Muscle layer of duodenum (tissue), 2 donors: ENCODE measurements around the gene FRMPD1.
"Not testable (repeated sequence)": the region's sequence is repeated elsewhere in the genome, so short reads cannot be mapped to it uniquely, and the experiment has no call there.

Experiments
- H3K27ac ChIP-seq: one replicate; pipeline ENCODE4 v1.7.0; 2013; ENCODE audit warnings: mild to moderate bottlenecking, low read length
- H3K27me3 ChIP-seq: one replicate; pipeline ENCODE4 v1.7.0; 2013; ENCODE audit warnings: low read depth, mild to moderate bottlenecking, control low read depth, low read length
- H3K36me3 ChIP-seq, 2 donors: one replicate each; pipeline ENCODE4 v1.7.0; 2013; ENCODE audit warnings: low read length in 2 of 2, control low read depth in 1 of 2, mild to moderate bottlenecking in 1 of 2; ENCODE audit not compliant: insufficient read depth in 2 of 2, control insufficient read depth in 1 of 2
- H3K4me1 ChIP-seq, 2 donors: one replicate each; pipeline ENCODE4 v1.7.0; 2013; ENCODE audit warnings: low read length in 2 of 2, mild to moderate bottlenecking in 2 of 2, control low read depth in 1 of 2, moderate library complexity in 1 of 2; ENCODE audit not compliant: insufficient read depth in 2 of 2, control insufficient read depth in 1 of 2
- H3K4me3 ChIP-seq, 2 donors: one replicate each; pipeline ENCODE4 v1.7.0; 2013; ENCODE audit warnings: low read length in 2 of 2, low read depth in 1 of 2, mild to moderate bottlenecking in 1 of 2
- H3K9me3 ChIP-seq, 2 donors: one replicate each; pipeline ENCODE4 v1.7.0; 2013; ENCODE audit warnings: low read length in 2 of 2, control low read depth in 1 of 2, mild to moderate bottlenecking in 1 of 2; ENCODE audit not compliant: control insufficient read depth in 1 of 2
- donor health status: healthy.

FRMPD1 gene

DNA sequence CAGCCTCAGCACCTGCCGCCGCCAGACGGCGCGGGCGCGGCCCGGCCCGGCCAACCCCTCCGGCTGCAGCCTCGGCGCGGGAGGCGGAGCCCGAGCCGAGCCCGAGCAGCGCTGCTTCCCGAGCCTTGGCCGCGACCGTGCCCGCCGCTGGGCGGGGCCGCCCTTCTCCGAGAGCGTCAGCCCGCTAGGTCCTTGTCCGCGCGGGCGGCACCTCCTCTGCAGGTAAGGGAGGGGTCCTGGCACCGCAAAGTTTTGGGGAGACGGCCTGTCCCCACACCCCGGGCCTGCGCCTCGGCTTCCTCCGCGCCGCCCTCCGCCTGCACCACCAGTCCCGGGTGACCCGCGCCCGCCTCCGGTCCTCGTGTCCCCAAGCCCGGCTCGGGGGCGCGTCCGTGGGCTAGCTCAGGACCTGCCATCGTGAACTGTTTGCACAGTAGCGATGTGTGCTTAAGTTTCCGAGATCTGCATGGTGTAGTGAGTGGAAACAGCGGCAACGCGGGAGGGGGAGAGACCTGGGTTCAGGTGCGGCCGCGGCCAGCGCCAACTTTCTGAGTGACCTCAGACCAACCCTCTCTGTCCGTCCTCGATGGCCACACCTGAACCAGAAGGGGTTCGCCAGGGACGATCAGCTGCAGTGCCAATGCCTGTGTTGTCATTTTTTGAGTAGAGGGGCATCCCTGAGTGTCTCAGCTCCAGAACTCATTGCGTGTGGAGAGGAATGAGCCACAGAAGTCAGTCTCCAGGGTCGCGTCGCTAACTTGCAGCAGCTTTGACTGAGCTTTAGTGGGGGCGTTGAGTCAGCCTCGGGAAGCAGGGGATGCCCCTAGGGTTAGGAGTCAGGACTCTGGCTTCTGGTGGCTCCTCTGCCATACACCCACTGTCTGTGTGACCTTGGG is at the start of gene FRMPD1:
Gene FRMPD1 (plus strand): TSS at position 82 of the 896 bp plus-strand sequence. CDS start 41,688 bp downstream, outside the sequence.
- Histone ChIP-seq H3K4me3 (peak within 1 kb of the TSS; percentile 43 to 77), H3K27ac (no peak within 1 kb of the TSS)

GRCh38 chr9:37602061-37602460 is 48.7 kb upstream of the FRMPD1 start:
- H3K36me3 ChIP-seq, H3K27me3 ChIP-seq, H3K9me3 ChIP-seq, H3K4me3 ChIP-seq, H3K27ac ChIP-seq, H3K4me1 ChIP-seq: not testable (repeated sequence)

More for the DNA sequence above, at the start of gene FRMPD1:
- Histone ChIP-seq H3K36me3 (no peaks in the 10 kb centered on the region), H3K27me3 (peaks cover 21% of the 10 kb centered on the region), H3K9me3 (no peaks in the 10 kb centered on the region), H3K4me1 (peaks cover 0 to 8% of the 10 kb centered on the region in 2 donors)

- H3K27ac ChIP-seq: no peak overlapping the region
- no peaks in the 10 kb centered on the region for H3K36me3 ChIP-seq
- H3K4me3 ChIP-seq: no peak overlapping the region
- no peaks in the 10 kb centered on the region for H3K9me3 ChIP-seq
- peaks cover 0 to 4% of the 10 kb centered on the region in 2 donors for H3K4me1 ChIP-seq
- H3K27me3 ChIP-seq: no peaks in the 10 kb centered on the region
Observed at GRCh38 chr9:37602817-37603216, 47.9 kb upstream of the FRMPD1 start.

DNA sequence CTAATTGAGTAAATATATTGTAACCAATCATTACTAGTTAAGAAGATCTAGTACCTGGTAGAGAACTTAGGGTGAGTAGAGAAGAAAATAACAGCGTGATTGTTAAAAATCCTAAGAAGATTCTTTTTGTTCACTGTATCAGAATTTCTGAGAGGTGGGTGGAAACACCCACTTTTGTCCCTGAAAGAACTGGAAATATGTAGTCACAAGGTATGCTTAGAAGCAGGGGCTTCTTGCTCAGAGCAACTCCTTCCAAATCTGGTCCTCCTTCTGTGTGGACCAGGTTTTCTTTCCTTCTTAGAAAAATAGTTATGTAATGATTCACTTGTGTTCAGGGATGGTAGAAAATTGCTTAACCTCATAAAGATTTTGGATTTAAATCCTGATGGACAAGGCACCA is 46.5 kb upstream of the FRMPD1 start:
- no peak overlapping the region for H3K27ac ChIP-seq
- H3K9me3 ChIP-seq: no peaks in the 10 kb centered on the region
- no peak overlapping the region for H3K4me3 ChIP-seq
- H3K27me3 ChIP-seq: no peaks in the 10 kb centered on the region
- peaks cover 0 to 4% of the 10 kb centered on the region in 2 donors for H3K4me1 ChIP-seq
- H3K36me3 ChIP-seq: no peaks in the 10 kb centered on the region

GRCh38 chr9:37608250-37608649 is 42.5 kb upstream of the FRMPD1 start:
- H3K27ac ChIP-seq: no peak overlapping the region
- no peaks in the 10 kb centered on the region for H3K27me3 ChIP-seq
- no peaks in the 10 kb centered on the region for H3K36me3 ChIP-seq
- no peaks in the 10 kb centered on the region for H3K4me1 ChIP-seq
- H3K4me3 ChIP-seq: no peak overlapping the region
- no peaks in the 10 kb centered on the region for H3K9me3 ChIP-seq

DNA sequence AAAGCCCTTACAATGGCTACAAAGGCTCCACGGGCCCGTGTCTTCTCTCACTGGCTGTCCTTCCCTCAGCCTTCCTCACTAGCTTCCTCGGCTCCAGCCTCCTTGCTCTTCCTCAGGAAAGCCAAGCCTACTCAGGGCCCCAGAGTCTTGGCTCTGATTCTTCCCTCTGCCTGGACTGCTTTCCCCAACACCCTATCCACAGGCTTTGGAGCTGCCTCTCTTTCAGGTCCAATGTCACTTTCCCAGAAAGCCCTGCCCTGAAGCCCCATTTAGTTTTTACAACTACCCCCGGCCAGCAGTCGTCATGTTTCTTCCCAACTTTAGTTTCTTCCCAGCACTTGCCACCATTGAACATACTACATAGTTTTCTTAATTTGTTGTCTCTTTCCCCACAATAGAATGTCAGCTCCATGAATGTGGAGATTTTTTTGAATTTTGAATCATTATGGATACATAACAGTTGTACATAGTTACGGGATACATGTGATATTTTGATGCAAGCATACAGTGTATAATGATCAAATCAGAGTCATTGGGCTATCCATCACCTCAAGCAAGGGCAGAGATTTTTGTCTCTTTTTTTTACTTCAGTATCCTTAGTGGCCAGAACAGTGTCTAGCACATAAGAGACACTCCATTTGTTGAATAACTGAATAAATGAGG is 40.9 kb upstream of the FRMPD1 start:
- no peaks in the 10 kb centered on the region for H3K36me3 ChIP-seq
- H3K4me3 ChIP-seq: no peak overlapping the region
- H3K27ac ChIP-seq: no peak overlapping the region
- no peaks in the 10 kb centered on the region for H3K4me1 ChIP-seq
- H3K9me3 ChIP-seq: no peaks in the 10 kb centered on the region
- H3K27me3 ChIP-seq: no peaks in the 10 kb centered on the region

DNA sequence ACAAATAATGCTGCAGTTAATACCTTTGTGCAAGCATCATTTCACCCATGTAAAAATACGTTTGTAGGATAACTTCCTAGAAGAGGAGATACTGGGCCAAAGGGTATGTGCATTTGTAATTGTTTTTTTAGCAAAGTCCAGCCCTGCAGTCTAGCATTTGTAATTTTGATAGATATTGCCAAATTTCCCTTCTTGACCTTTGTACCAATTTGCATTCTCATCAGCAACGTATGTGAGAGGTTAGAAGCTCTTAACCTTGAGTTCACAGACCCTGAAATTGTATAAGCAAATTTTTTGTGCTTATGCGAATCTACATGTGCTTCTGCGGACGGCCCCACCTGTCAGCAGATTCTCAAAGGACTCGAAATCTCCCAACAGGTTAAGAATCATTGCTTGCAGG is 39.7 kb upstream of the FRMPD1 start:
- no peaks in the 10 kb centered on the region for H3K4me1 ChIP-seq

DNA sequence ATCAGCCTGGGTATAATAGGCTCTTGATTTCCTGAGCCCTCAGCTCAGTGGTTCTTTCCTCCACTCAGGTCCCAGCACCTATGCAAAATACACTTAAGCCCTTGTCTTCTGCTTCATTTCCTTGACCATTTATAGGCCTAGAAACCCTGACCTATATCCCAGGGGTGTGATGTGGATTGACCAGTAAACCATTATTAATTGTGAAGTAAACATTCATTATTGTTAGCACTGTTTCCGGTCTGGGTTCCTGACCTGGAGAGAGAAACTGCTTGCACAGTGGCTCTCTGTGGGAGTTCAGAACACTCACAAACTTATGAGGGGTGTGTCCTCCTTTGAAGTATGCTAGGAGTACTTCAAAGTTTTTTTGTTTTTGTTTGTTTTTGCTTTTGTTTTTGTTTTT is 38.8 kb upstream of the FRMPD1 start:
- Histone ChIP-seq H3K9me3 (no peaks in the 10 kb centered on the region), H3K27ac (no peak overlapping the region), H3K4me3 (no peak overlapping the region), H3K27me3 (no peaks in the 10 kb centered on the region), H3K4me1 (no peaks in the 10 kb centered on the region), H3K36me3 (no peaks in the 10 kb centered on the region)

More for the DNA sequence above, 39.7 kb upstream of the FRMPD1 start:
- Histone ChIP-seq H3K4me3 (no peak overlapping the region), H3K27ac (no peak overlapping the region), H3K9me3 (no peaks in the 10 kb centered on the region), H3K27me3 (no peaks in the 10 kb centered on the region), H3K36me3 (no peaks in the 10 kb centered on the region)

GRCh38 chr9:37617161-37617560 is 33.6 kb upstream of the FRMPD1 start:
- Histone ChIP-seq H3K4me1 (no peaks in the 10 kb centered on the region), H3K9me3 (no peaks in the 10 kb centered on the region), H3K36me3 (no peaks in the 10 kb centered on the region), H3K27me3 (no peaks in the 10 kb centered on the region), H3K27ac (no peak overlapping the region), H3K4me3 (no peak overlapping the region)

DNA sequence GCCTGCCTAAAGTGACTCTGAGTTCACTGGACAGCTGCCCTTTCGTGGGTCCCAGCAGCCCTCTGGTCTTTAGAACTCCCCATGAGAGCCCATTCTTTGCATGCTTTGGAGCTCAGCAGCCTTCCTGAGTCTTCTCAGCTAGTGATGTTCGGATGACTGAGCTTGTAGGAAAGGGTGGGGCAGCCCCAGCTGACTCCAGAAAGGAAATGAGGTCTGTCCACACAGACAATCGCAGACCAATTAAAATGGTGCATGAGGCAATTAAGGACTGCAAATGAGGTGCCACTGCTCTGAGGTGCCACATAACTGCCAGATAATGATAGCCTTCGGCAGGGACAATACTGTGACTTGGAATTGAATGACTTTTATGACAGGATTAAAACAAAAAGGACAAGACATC is 32.9 kb upstream of the FRMPD1 start:
- Histone ChIP-seq H3K4me1 (no peaks in the 10 kb centered on the region), H3K27me3 (no peaks in the 10 kb centered on the region), H3K9me3 (no peaks in the 10 kb centered on the region), H3K4me3 (no peak overlapping the region), H3K36me3 (no peaks in the 10 kb centered on the region), H3K27ac (no peak overlapping the region)

DNA sequence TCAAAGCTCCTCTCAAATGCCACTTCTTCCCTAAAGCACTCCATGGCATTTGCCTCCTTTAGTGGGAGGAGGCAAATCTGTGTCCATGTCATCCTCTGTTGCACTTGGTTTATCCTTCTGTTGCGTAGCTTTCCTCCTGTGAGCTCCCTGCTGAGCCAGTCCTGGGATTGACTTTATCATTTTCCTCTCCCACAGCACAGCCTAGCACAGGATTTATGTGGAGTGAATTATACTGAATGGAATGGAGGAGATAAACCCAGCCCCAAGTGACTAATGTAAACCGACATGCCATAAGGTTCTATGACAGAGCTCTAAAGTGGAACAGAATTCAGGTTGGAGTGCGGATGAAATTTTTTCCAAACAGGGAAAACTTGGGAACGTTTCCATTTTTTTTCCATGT is 31.9 kb upstream of the FRMPD1 start:
- no peaks in the 10 kb centered on the region for H3K36me3 ChIP-seq
- H3K9me3 ChIP-seq: no peaks in the 10 kb centered on the region
- no peaks in the 10 kb centered on the region for H3K4me1 ChIP-seq
- H3K27me3 ChIP-seq: no peaks in the 10 kb centered on the region
- H3K4me3 ChIP-seq: no peak overlapping the region
- no peak overlapping the region for H3K27ac ChIP-seq
